Activated CD8-positive, alpha-beta T cell treated with anti-CD3 and anti-CD28 coated beads for 36 hours (primary cell): ENCODE results near the gene ARPC5. TPM values are rescaled to one million over a fixed set of nuclear protein-coding genes. Genes with fewer than 3 reads are reported as not detected.

Experiments used
- ATAC-seq: fragments of 200-7000 bp; cut with Tn5 transposase; one replicate; pipeline ENCODE4 v1.10.0; 2021; ENCODE audit warnings: mild to moderate bottlenecking, moderate library complexity
- CTCF ChIA-PET: fragments of 350-600 bp; sonication (Branson Sonifier 250); formaldehyde crosslinking; loops from one replicate; lab custom pipeline; 2021; ENCODE audit warnings: antibody characterized with exemption; lab: Charles Lee
- POLR2A ChIA-PET: fragments of 350-600 bp; sonication (Branson Sonifier 250); formaldehyde crosslinking; loops from one replicate; lab custom pipeline; 2021; ENCODE audit warnings: antibody characterized with exemption; lab: Charles Lee
- DNase-seq: peaks from one replicate; pipeline ENCODE4 v3.0.0-alpha.2; 2020
- H3K27ac Mint-ChIP-seq: one replicate; pipeline ENCODE4 v1.8.0; 2021; ENCODE audit warnings: mild to moderate bottlenecking, mixed read lengths
- H3K27me3 Mint-ChIP-seq: one replicate; pipeline ENCODE4 v1.8.0; 2021; ENCODE audit warnings: mixed read lengths
- H3K36me3 Mint-ChIP-seq: one replicate; pipeline ENCODE4 v1.8.0; 2021; ENCODE audit warnings: low read depth, mixed read lengths
- H3K4me1 Mint-ChIP-seq: one replicate; pipeline ENCODE4 v1.8.0; 2021; ENCODE audit warnings: low read depth, mixed read lengths
- H3K4me3 Mint-ChIP-seq: one replicate; pipeline ENCODE4 v1.8.0; 2021; ENCODE audit warnings: mild to moderate bottlenecking, moderate library complexity, mixed read lengths
- H3K9me3 Mint-ChIP-seq: one replicate; pipeline ENCODE4 v1.8.0; 2021; ENCODE audit warnings: mixed read lengths
- intact Hi-C: fragments of 100-400 bp; cut with micrococcal nuclease; formaldehyde crosslinking; loops from one replicate; pipeline ENCODE4 v1.10.0; 2022
- total RNA-seq, 2 experiments: library from RNA; stranded (reverse); gene quantifications; one replicate each; pipeline ENCODE4 v1.2.3, GENCODE V29; 2021
- TF ChIP-seq, protein P1 (sequence below): fragments of 200-600 bp; IDR thresholded peaks from one replicate; pipeline ENCODE4 v1.8.0; 2022; ENCODE audit warnings: antibody characterized with exemption, mild to moderate bottlenecking

ARPC5 gene
- total RNA-seq, 2 experiments from 2014 or later = 128 to 134 TPM

DNA sequence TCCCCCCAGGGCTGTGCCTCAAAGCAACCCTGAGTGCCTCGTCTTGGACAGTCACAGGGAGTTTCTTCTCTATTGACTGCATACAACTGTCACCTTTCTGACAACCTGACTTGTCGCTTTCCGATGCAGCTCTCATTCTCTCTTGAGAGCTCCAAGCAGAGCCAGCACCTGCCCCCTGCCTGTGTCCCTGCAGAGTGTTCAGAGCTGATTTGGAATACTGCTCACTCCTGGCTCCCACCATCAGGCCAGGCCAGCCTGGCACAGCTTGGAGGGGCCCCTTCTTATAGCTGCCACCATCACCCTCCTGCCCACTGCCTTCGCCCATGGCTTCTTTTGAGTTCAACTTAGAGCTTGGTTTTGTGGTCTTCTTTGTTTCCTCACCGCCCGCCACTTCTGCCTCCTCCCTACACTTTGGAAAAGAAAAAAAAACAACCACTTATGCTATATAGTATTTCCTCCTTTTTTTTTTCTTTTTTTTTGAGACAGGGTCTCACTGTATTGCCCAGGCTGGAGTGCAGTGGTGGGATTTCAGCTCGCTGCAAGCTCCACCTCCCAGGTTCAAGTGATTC lies 57.6 kb downstream of the ARPC5 start:
- no peak overlapping the region for H3K27ac Mint-ChIP-seq
- ChIA-PET CTCF (interaction anchor here (1.5 to 3.0 kb wide), 3 partner anchors 8 to 14 kb away, joined by 4 to 13 read pairs (median 13); partner anchors contain the start of gene NCF2), POLR2A (interaction anchor here (0.6 kb wide), 1 partner anchor 405 kb away, joined by 4 read pairs; no protein-coding TSS in a partner anchor)
- H3K4me1 Mint-ChIP-seq = peaks cover 14% of the 10 kb centered on the region
- H3K9me3 Mint-ChIP-seq = no peaks in the 10 kb centered on the region
- H3K27me3 Mint-ChIP-seq = no peaks in the 10 kb centered on the region
- intact Hi-C loops = no loop called here
- ATAC-seq = no peak
- TF ChIP-seq, protein P1, sequence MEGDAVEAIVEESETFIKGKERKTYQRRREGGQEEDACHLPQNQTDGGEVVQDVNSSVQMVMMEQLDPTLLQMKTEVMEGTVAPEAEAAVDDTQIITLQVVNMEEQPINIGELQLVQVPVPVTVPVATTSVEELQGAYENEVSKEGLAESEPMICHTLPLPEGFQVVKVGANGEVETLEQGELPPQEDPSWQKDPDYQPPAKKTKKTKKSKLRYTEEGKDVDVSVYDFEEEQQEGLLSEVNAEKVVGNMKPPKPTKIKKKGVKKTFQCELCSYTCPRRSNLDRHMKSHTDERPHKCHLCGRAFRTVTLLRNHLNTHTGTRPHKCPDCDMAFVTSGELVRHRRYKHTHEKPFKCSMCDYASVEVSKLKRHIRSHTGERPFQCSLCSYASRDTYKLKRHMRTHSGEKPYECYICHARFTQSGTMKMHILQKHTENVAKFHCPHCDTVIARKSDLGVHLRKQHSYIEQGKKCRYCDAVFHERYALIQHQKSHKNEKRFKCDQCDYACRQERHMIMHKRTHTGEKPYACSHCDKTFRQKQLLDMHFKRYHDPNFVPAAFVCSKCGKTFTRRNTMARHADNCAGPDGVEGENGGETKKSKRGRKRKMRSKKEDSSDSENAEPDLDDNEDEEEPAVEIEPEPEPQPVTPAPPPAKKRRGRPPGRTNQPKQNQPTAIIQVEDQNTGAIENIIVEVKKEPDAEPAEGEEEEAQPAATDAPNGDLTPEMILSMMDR = no peak
- no peak for DNase-seq
- no peaks in the 10 kb centered on the region for H3K36me3 Mint-ChIP-seq
- no peak overlapping the region for H3K4me3 Mint-ChIP-seq

DNA sequence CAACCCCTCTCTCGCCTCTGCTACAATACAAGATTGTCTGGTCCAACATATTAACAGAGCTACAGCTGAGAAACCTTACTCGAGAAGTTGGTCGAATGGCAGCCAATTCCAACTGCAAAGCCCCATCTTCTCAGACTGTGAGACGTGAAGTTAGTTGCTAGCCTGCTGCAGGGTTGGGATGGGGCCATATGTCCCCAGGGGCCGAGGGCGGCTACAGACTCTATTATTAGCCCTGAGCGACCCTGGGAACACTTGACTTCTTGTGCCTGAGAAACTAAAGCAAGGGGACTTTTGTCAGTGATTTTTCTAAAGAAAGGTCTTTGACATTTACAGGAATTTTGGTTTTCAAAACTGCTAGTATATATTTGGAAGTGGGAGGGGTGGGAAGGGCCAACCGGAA lies 59.0 kb downstream of the ARPC5 start:
- no peak overlapping the region for H3K4me3 Mint-ChIP-seq
- intact Hi-C loops = no loop called here
- H3K27me3 Mint-ChIP-seq = no peaks in the 10 kb centered on the region
- ChIA-PET CTCF (interaction anchor here (0.8 kb wide), 1 partner anchor 22 kb away, joined by 3 read pairs; no protein-coding TSS in a partner anchor), POLR2A (no interaction called here)
- no peak overlapping the region for H3K27ac Mint-ChIP-seq
- no peaks in the 10 kb centered on the region for H3K9me3 Mint-ChIP-seq
- no peaks in the 10 kb centered on the region for H3K36me3 Mint-ChIP-seq
- TF ChIP-seq, protein P1 = no peak
- DNase-seq (no peak), ATAC-seq (no peak)
- peaks cover 14% of the 10 kb centered on the region for H3K4me1 Mint-ChIP-seq

DNA sequence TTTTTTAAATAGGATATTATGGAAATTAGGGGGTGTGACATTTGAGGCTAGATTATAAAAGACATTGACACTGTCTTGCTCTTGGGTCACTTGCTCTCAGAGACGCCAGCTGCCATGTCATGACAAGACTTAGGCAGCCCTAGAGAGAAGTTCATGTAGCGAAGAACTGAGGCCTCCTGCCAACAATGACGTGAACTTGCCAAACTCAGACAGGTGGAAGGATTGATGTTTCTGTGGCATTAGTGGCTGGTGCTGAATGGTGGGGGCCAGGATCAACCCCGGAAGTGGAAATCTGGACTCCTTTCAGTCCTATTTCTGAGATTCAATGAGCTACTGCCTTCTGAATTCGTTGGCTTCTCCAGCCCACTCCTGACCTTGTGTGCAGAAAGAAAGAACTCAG lies 60.0 kb downstream of the ARPC5 start:
- no peak overlapping the region for H3K4me3 Mint-ChIP-seq

DNA sequence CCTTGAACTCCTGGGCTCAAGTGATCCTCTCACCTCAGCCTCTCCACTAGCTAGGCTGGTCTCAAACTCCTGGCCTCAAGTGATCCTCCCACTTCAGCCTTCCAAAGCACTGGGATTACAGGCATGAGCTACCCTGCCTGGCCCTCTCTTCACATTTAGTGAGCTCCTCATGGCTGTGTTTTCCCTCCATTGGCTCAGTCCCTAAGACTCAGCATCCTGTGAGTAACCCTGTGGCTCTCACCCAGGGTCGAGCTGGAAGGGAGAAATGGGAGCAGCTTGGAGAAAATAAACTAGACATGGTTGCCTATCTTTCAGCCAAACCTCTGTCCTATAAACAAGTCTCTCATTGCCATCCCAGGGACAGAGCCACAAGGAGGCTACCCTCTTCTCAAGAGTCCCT lies 62.9 kb downstream of the ARPC5 start:
- Mint-ChIP-seq H3K4me1 (peaks cover 17% of the 10 kb centered on the region), H3K27me3 (no peaks in the 10 kb centered on the region), H3K4me3 (no peak overlapping the region), H3K27ac (no peak overlapping the region), H3K9me3 (no peaks in the 10 kb centered on the region), H3K36me3 (no peaks in the 10 kb centered on the region)
- CTCF ChIA-PET = no interaction called here
- DNase-seq (no peak), ATAC-seq (no peak)
- TF ChIP-seq, protein P1 = no peak
- intact Hi-C loops = no loop called here
- POLR2A ChIA-PET = no interaction called here

More for the DNA sequence above, 60.0 kb downstream of the ARPC5 start:
- H3K27me3 Mint-ChIP-seq = no peaks in the 10 kb centered on the region
- H3K9me3 Mint-ChIP-seq = no peaks in the 10 kb centered on the region
- ATAC-seq = no peak
- POLR2A ChIA-PET = interaction anchor here (1.0 kb wide), 1 partner anchor 10 kb away, joined by 3 read pairs; no protein-coding TSS in a partner anchor
- H3K4me1 Mint-ChIP-seq = peaks cover 14% of the 10 kb centered on the region
- intact Hi-C loops = no loop called here
- no peak for DNase-seq
- H3K36me3 Mint-ChIP-seq = no peaks in the 10 kb centered on the region
- TF ChIP-seq, protein P1 = no peak
- CTCF ChIA-PET = no interaction called here
- no peak overlapping the region for H3K27ac Mint-ChIP-seq

DNA sequence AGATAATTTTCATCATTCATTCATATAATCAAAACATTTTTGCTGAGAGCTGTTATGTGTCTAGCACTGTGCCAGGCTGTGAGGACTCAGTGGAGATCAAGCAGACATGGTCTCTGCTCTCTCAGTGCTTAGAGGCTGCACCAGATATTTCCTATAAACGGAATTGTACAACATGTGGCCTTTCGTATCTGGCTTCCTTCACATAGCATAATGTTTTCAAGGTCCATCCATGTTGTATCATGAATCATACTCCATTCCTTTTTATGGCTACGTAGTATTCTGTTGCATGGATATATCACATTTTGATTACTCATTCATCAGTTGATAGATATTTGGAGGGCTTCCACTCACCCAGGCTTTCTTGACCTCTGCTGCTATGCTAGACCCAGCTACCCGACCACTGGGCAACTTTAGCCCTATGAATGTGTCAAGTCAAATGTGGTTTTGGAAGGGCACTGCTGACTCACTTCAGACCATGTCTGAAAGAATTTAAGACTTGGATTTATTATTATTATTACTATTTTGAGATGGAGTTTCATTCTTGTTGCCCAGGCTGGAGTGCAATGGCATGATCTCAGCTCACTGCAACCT lies 63.8 kb downstream of the ARPC5 start:
- Mint-ChIP-seq H3K27me3 (no peaks in the 10 kb centered on the region), H3K9me3 (no peaks in the 10 kb centered on the region), H3K4me1 (peaks cover 23% of the 10 kb centered on the region), H3K27ac (no peak overlapping the region), H3K4me3 (no peak overlapping the region), H3K36me3 (no peaks in the 10 kb centered on the region)
- TF ChIP-seq, protein P1 = no peak
- DNase-seq (no peak), ATAC-seq (no peak)
- intact Hi-C loops = no loop called here
- POLR2A ChIA-PET = interaction anchor here (0.6 to 1.7 kb wide), 2 partner anchors 8 to 492 kb away, joined by 4 to 6 read pairs; no protein-coding TSS in a partner anchor
- CTCF ChIA-PET = no interaction called here
